ENCODE measurements around the gene SYNGR2. TPM values are rescaled to one million over a fixed set of nuclear protein-coding genes. Genes with fewer than 3 reads are reported as not detected.

Gene SYNGR2
- total RNA-seq, 1 donor from 2014 or later, result 57.6 TPM

DNA sequence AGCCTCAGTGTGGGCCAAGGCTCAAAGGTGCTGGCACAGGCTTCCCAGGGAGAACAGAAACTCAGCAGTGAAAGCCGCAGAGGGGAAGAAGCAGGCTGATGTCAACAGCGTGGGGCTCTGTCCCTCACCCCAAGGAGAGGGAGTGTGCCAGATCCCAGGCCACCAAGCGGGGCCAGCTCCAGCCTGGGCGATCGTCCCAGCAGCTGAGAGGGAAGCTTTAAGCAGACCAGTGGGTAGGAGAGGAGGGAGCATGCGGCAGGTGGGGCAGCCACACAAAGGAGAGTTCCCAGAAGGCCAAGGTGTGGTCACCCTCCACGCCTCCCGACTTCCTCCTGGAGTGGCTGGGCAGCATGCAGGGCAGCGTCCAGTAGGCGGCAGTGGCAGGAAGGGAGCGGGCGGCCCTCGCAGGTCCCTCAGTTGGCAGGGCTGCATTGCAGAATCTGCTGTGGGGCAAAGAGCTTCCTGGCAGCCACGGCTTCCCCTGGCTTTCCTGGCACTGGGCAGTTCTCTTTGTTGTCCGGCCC lies 6.0 kb downstream of the SYNGR2 start:
- peaks cover 3% of the 10 kb centered on the region for H3K36me3 Mint-ChIP-seq (ENCODE audit: low read depth)
- TF ChIP-seq, protein P1, sequence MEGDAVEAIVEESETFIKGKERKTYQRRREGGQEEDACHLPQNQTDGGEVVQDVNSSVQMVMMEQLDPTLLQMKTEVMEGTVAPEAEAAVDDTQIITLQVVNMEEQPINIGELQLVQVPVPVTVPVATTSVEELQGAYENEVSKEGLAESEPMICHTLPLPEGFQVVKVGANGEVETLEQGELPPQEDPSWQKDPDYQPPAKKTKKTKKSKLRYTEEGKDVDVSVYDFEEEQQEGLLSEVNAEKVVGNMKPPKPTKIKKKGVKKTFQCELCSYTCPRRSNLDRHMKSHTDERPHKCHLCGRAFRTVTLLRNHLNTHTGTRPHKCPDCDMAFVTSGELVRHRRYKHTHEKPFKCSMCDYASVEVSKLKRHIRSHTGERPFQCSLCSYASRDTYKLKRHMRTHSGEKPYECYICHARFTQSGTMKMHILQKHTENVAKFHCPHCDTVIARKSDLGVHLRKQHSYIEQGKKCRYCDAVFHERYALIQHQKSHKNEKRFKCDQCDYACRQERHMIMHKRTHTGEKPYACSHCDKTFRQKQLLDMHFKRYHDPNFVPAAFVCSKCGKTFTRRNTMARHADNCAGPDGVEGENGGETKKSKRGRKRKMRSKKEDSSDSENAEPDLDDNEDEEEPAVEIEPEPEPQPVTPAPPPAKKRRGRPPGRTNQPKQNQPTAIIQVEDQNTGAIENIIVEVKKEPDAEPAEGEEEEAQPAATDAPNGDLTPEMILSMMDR (IDR thresholded peaks at IDR 0.05), result no peak
- peak overlapping the region; percentile 49 for H3K27ac Mint-ChIP-seq (ENCODE audit: unreplicated experiment)
- no peak for DNase-seq (ENCODE audit: low spot score)
- H3K9me3 Mint-ChIP-seq (ENCODE audit: low read depth), result no peaks in the 10 kb centered on the region
- H3K4me1 Mint-ChIP-seq (ENCODE audit: low read depth), result peaks cover 25% of the 10 kb centered on the region
- H3K27me3 Mint-ChIP-seq (ENCODE audit: low read depth), result no peaks in the 10 kb centered on the region
- H3K4me3 Mint-ChIP-seq (ENCODE audit: unreplicated experiment), result no peak overlapping the region

DNA sequence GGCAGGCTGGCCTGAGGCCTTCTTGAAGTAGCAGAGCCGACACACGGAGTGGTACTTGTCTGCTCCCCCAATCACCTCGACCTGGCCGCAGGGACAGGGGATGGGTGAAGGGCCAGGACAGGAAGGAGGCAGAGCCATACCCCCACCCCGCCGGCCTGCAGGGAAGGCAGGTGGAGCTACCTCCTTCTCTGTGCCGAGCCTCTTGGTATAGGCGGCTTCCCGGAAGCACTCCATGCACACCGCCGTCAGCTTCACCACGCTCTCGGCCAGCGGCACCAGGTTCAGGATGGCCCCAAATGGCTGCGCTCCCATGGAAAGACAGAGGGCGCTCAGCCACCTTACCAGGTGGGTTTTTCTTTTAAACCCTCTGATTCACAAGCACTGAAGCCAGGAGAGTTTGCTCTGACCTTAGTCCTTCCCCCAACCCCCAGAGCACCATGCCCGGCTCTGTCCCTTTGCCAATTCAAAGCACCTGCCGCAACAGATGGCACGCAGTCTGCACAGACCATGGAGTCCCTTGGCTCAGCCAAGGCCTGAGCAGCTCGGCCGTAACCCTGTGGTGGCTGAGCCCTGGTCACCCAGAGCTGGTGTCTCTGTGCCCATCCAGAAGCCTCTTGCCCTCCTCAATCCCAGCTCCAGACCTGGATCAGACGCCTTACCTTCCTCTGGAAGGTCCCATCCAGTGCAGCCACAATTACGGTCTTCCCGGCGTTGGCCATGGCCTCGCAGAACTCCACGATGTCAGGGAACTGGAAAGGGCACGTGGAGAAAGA lies 6.7 kb downstream of the SYNGR2 start:
- H3K9me3 Mint-ChIP-seq (ENCODE audit: low read depth), result no peaks in the 10 kb centered on the region
- no peak overlapping the region for H3K4me3 Mint-ChIP-seq (ENCODE audit: unreplicated experiment)
- DNase-seq (ENCODE audit: low spot score), result no peak
- H3K27ac Mint-ChIP-seq (ENCODE audit: unreplicated experiment), result no peak overlapping the region
- no peaks in the 10 kb centered on the region for H3K27me3 Mint-ChIP-seq (ENCODE audit: low read depth)
- TF ChIP-seq, protein P1 (IDR thresholded peaks at IDR 0.05), result no peak
- H3K36me3 Mint-ChIP-seq (ENCODE audit: low read depth), result peaks cover 3% of the 10 kb centered on the region
- H3K4me1 Mint-ChIP-seq (ENCODE audit: low read depth), result peaks cover 25% of the 10 kb centered on the region

DNA sequence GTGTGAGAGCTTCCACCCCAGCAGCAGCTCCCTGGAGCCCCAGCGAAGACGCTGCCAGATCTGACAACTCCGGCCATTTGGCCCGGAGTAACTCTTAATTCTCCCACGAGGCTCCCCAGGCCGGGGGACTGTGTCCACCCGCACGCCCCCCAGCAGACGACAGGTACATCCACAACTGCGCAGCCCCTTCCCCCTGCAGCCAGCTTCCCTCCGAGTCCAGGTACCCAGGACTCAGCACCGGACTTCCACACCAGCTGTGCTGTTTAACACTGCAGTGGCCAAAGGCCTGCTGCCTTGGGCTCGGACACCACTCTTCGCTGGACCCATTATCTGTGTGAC lies 7.2 kb downstream of the SYNGR2 start:
- Mint-ChIP-seq H3K4me3 (ENCODE audit: unreplicated experiment) (no peak overlapping the region), H3K27me3 (ENCODE audit: low read depth) (no peaks in the 10 kb centered on the region), H3K36me3 (ENCODE audit: low read depth) (peaks cover 3% of the 10 kb centered on the region), H3K9me3 (ENCODE audit: low read depth) (no peaks in the 10 kb centered on the region), H3K4me1 (ENCODE audit: low read depth) (peaks cover 30% of the 10 kb centered on the region), H3K27ac (ENCODE audit: unreplicated experiment) (no peak overlapping the region)
- TF ChIP-seq, protein P1 (IDR thresholded peaks at IDR 0.05), result no peak
- DNase-seq (ENCODE audit: low spot score), result no peak

DNA sequence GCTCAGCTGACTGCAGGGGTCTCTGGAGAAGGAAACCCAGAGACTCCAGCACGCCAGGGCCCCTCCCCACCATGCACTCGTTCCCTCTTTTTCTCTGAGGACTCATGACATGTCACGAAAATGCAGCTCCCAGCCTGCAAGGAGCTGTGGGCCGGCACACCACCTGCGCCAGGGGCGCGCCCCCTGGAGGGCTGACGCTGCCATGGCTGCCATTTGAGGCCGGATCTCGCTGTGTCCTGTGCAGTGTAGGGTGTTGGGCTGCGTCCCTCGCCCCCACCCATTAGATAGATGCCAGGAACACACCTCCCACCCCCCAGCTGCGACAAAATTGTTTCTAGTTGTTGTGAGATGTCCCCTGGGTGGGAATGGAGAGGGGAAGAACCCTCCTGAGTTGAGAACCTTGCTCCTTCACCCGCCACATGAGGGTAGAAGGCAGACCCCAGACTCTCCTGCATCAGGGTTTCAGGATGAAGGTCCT lies 8.2 kb downstream of the SYNGR2 start:
- Mint-ChIP-seq H3K9me3 (ENCODE audit: low read depth) (no peaks in the 10 kb centered on the region), H3K4me1 (ENCODE audit: low read depth) (peaks cover 33% of the 10 kb centered on the region), H3K4me3 (ENCODE audit: unreplicated experiment) (no peak overlapping the region), H3K27me3 (ENCODE audit: low read depth) (no peaks in the 10 kb centered on the region), H3K36me3 (ENCODE audit: low read depth) (peaks cover 3% of the 10 kb centered on the region), H3K27ac (ENCODE audit: unreplicated experiment) (no peak overlapping the region)
- TF ChIP-seq, protein P1 (IDR thresholded peaks at IDR 0.05), result peak; percentile 86
- no peak for DNase-seq (ENCODE audit: low spot score)

DNA sequence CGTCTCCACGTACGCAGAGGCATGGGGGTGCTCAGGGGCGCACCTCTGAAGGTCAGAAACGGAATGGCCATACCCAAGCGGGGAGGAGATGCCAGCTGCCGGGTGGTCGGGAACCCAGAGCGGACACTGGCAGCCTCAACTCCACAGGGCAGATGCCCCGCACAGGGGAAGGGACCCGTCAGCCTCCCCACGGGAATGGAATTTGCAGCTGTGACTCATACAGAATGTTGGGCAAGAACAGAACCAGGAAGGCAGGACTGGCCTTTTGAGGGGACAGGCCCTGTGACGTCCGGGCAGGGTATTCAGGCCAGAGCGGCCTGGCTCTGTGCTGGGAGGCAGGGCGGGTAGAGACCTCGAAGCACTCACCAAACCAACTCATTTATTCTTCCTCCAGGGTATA lies 11.0 kb downstream of the SYNGR2 start:
- H3K27me3 Mint-ChIP-seq (ENCODE audit: low read depth), result no peaks in the 10 kb centered on the region
- TF ChIP-seq, protein P1 (IDR thresholded peaks at IDR 0.05), result no peak
- no peaks in the 10 kb centered on the region for H3K9me3 Mint-ChIP-seq (ENCODE audit: low read depth)
- H3K4me1 Mint-ChIP-seq (ENCODE audit: low read depth), result peaks cover 18% of the 10 kb centered on the region
- DNase-seq (ENCODE audit: low spot score), result no peak
- peak overlapping the region; percentile 60 for H3K27ac Mint-ChIP-seq (ENCODE audit: unreplicated experiment)
- H3K4me3 Mint-ChIP-seq (ENCODE audit: unreplicated experiment), result no peak overlapping the region
- H3K36me3 Mint-ChIP-seq (ENCODE audit: low read depth), result no peaks in the 10 kb centered on the region
